Psoas muscle (tissue), 8 donors: Measurements from ENCODE around the gene SEC14L2. TPM values are rescaled to one million over a fixed set of nuclear protein-coding genes. Genes with fewer than 3 reads are reported as not detected.

ENCODE experiments used
- ATAC-seq, 4 donors: fragments of 200-7000 bp; cut with Tn5 transposase; one replicate each; pipeline ENCODE4 v1.9.1; 2020; ENCODE audit warnings: moderate library complexity in 3 of 4, mild to moderate bottlenecking in 2 of 4
- DNase-seq, 2 donors: peaks; one replicate each; pipeline ENCODE4 v3.0.0-alpha.2; 2020
- H3K27ac ChIP-seq: fragments of 200-600 bp; one replicate; pipeline ENCODE4 v1.8.0; 2022
- H3K27me3 ChIP-seq, 3 donors: fragments of 200-600 bp in 1 of 3; one replicate each; pipeline versions ENCODE4 v1.6.1 to v1.8.0; 2013 to 2022; ENCODE audit warnings: low read length in 2 of 3, mild to moderate bottlenecking in 2 of 3, moderate library complexity in 1 of 3; ENCODE audit not compliant: insufficient read depth in 3 of 3
- H3K36me3 ChIP-seq, 2 donors: fragments of 200-600 bp in 1 of 2; one replicate each; pipeline versions ENCODE4 v1.6.1 to v1.8.0; 2013 to 2022; ENCODE audit warnings: low read depth in 1 of 2, mild to moderate bottlenecking in 1 of 2, moderate library complexity in 1 of 2; ENCODE audit not compliant: insufficient read depth in 1 of 2
- H3K4me1 ChIP-seq: fragments of 200-600 bp; one replicate; pipeline ENCODE4 v1.8.0; 2022
- H3K4me3 ChIP-seq: fragments of 200-600 bp; one replicate; pipeline ENCODE4 v1.8.0; 2022; ENCODE audit warnings: mild to moderate bottlenecking
- H3K9me3 ChIP-seq: fragments of 200-600 bp; one replicate; pipeline ENCODE4 v1.8.0; 2022
- CTCF ChIP-seq: fragments of 200-600 bp; IDR thresholded peaks from one replicate; pipeline ENCODE4 v1.8.0; 2022; ENCODE audit warnings: antibody characterized with exemption
- WGBS, 3 donors: extraction: QIAGEN DNeasy Blood & Tissue Kit; methylation state at CpG; one replicate each; pipeline versions ENCODE4 v1.1.6 to v1.1.7; 2013; 5-methylcytosine and 5-hydroxymethylcytosine counted together
- intact Hi-C, 2 donors: fragments of 100-400 bp; cut with DNase I; formaldehyde crosslinking; loops; one replicate each; pipeline versions ENCODE4 v1.11.0 to v1.14.2; 2022
- polyA plus RNA-seq, 3 donors: library from polyadenylated mRNA; stranded (reverse); fragments of 200-250 nt; gene quantifications; one replicate each; pipeline ENCODE4 v1.2.3, GENCODE V29; 2013
- total RNA-seq, 4 donors: library from RNA; stranded (reverse); fragmentation: NEBNext Ultra II Directional in 2 of 4; extraction: Animal tissue kit (Norgen Biotek cat#: 25700) in 2 of 4; gene quantifications; one replicate each; pipeline versions ENCODE4 v1.2.1 to v1.2.4, GENCODE V29; 2021 to 2023
- donor health status: healthy with polysubstance abuse.
- donor health status: DM: no; HTN: no; CAD: no; lungs with moderate emphysema.
- donor health status: Bipolar disorder and iron deficiency.
- donor health status: healthy.
- donor health status: DM: yes; HTN: yes; CAD: no.
- donor health status: DM: no; HTN: no; CAD: no.
- donor health status: DM: no; HTN: no; CAD: no.
- donor health status: DM: yes; HTN: yes; CAD: no.

SEC14L2 gene
- total and polyA plus RNA-seq, 7 donors = 0.38 to 75.0 (median 1.9) TPM

GRCh38 chr22:30470655-30471054 is 73.8 kb downstream of the SEC14L2 start:
- TF ChIP-seq CTCF = no peak
- 88 to 92% (median 88%) methylated on average over 2 of the region's 2 CpGs for WGBS, 3 donors
- intact Hi-C loops = no loop called here

GRCh38 chr22:30471616-30472318 is 74.9 kb downstream of the SEC14L2 start, which contains the start of gene SEC14L3:
TSS of gene SEC14L3 (minus strand) at chr22:30472017. CDS start at chr22:30471958, 59 bp downstream.
- Histone ChIP-seq H3K36me3 (no peaks in the 10 kb centered on the region), H3K4me1 (no peaks in the 10 kb centered on the region), H3K27ac (no peak within 1 kb of the TSS), H3K9me3 (no peaks in the 10 kb centered on the region), H3K27me3 (peaks cover 0 to 22% (median 3%) of the 10 kb centered on the region in 3 donors), H3K4me3 (no peak within 1 kb of the TSS)
- intact Hi-C loops = no loop called here
- DNase-seq (no peak), ATAC-seq (no peak)
- WGBS, 3 donors = 24 to 38% (median 29%) methylated on average over 13 of the region's 13 CpGs
- no peak for TF ChIP-seq CTCF

More at GRCh38 chr22:30470655-30471054, 73.8 kb downstream of the SEC14L2 start:
- no peak for DNase-seq
- H3K4me1 ChIP-seq = no peaks in the 10 kb centered on the region
- ATAC-seq = no peak
- no peak overlapping the region for H3K27ac ChIP-seq
- H3K27me3 ChIP-seq = peaks cover 0 to 25% (median 3%) of the 10 kb centered on the region in 3 donors
- no peaks in the 10 kb centered on the region for H3K36me3 ChIP-seq
- H3K4me3 ChIP-seq = no peak overlapping the region
- H3K9me3 ChIP-seq = no peaks in the 10 kb centered on the region

GRCh38 chr22:30472994-30473720 is 76.3 kb downstream of the SEC14L2 start:
- Histone ChIP-seq H3K27me3 (peaks cover 0 to 27% (median 3%) of the 10 kb centered on the region in 3 donors), H3K9me3 (no peaks in the 10 kb centered on the region), H3K36me3 (no peaks in the 10 kb centered on the region), H3K4me3 (no peak overlapping the region), H3K27ac (no peak overlapping the region), H3K4me1 (no peaks in the 10 kb centered on the region)
- WGBS, 3 donors = 66 to 76% (median 71%) methylated on average over 4 of the region's 4 CpGs
- no peak for ATAC-seq
- no peak for DNase-seq
- intact Hi-C loops = no loop called here
- no peak for TF ChIP-seq CTCF

GRCh38 chr22:30474121-30474520 is 77.3 kb downstream of the SEC14L2 start:
- whole genome bisulfite sequencing, 3 donors = 91 to 94% (median 92%) methylated on average over 4 of the region's 4 CpGs
- intact Hi-C loops = no loop called here
- Histone ChIP-seq H3K27me3 (peaks cover 0 to 27% (median 3%) of the 10 kb centered on the region in 3 donors), H3K9me3 (no peaks in the 10 kb centered on the region), H3K36me3 (no peaks in the 10 kb centered on the region), H3K27ac (no peak overlapping the region), H3K4me3 (no peak overlapping the region), H3K4me1 (no peaks in the 10 kb centered on the region)
- ATAC-seq = no peak
- TF ChIP-seq CTCF = no peak
- no peak for DNase-seq

Other genes with a start within 250 kb of the SEC14L2 start
- gene LIF, start 150.3 kb upstream of the SEC14L2 start, total RNA-seq = under 1 TPM in 3 of 4 donors, not detected in 1; 0.27 to 0.54 (median 0.38) TPM
- 10 to 100 TPM in 1 of 3 donors, under 1 TPM in 2; 0.10 to 21.4 (median 0.14) TPM for gene LIF, start 150.3 kb upstream of the SEC14L2 start, polyA plus RNA-seq
- under 1 TPM in 2 of 4 donors, not detected in 2; 0.38 to 0.39 TPM for gene OSM, start 130.2 kb upstream of the SEC14L2 start, total RNA-seq
- under 1 TPM in 2 of 3 donors, not detected in 1; 0.08 TPM for gene OSM, start 130.2 kb upstream of the SEC14L2 start, polyA plus RNA-seq
- 1 to 10 TPM in 3 of 4 donors, under 1 TPM in 1; 0.44 to 4.8 (median 2.2) TPM for gene CASTOR1, start 107.5 kb upstream of the SEC14L2 start, total RNA-seq
- gene CASTOR1, start 107.5 kb upstream of the SEC14L2 start, polyA plus RNA-seq = 1 to 10 TPM; 1.9 to 5.1 (median 2.9) TPM
- 1 to 10 TPM; 2.9 to 4.8 (median 3.3) TPM for gene TBC1D10A, start 70.1 kb upstream of the SEC14L2 start, total RNA-seq
- 1 to 10 TPM; 2.2 to 4.2 (median 2.9) TPM for gene TBC1D10A, start 70.1 kb upstream of the SEC14L2 start, polyA plus RNA-seq
- 100 to 1,000 TPM; 107 to 146 (median 121) TPM for gene SF3A1, start 40.1 kb upstream of the SEC14L2 start, total RNA-seq
- 10 to 100 TPM; 21.6 to 35.5 (median 32.3) TPM for gene SF3A1, start 40.1 kb upstream of the SEC14L2 start, polyA plus RNA-seq
- gene CCDC157, start 40.0 kb upstream of the SEC14L2 start, total RNA-seq = under 1 TPM; 0.17 to 0.88 (median 0.54) TPM
- 1 to 10 TPM; 1.4 to 2.6 (median 1.5) TPM for gene CCDC157, start 40.0 kb upstream of the SEC14L2 start, polyA plus RNA-seq
- gene RNF215, start 9.6 kb upstream of the SEC14L2 start, total RNA-seq = 1 to 10 TPM; 5.7 to 9.8 (median 8.2) TPM
- 10 to 100 TPM in 1 of 3 donors, 1 to 10 TPM in 2; 6.1 to 13.8 (median 8.8) TPM for gene RNF215, start 9.6 kb upstream of the SEC14L2 start, polyA plus RNA-seq
- 10 to 100 TPM in 3 of 4 donors, 1 to 10 TPM in 1; 4.3 to 68.7 (median 17.7) TPM for gene MTFP1, start 28.8 kb downstream of the SEC14L2 start, total RNA-seq
- gene MTFP1, start 28.8 kb downstream of the SEC14L2 start, polyA plus RNA-seq = 100 to 1,000 TPM in 1 of 3 donors, 10 to 100 TPM in 2; 50.8 to 156 (median 71.3) TPM
- not detected for gene SEC14L3, start 75.0 kb downstream of the SEC14L2 start, total RNA-seq
- under 1 TPM in 1 of 3 donors, not detected in 2; 0.04 TPM for gene SEC14L3, start 75.0 kb downstream of the SEC14L2 start, polyA plus RNA-seq
- gene SEC14L4, start 108.7 kb downstream of the SEC14L2 start, total RNA-seq = not detected
- under 1 TPM in 2 of 3 donors, not detected in 1; 0.01 to 0.07 TPM for gene SEC14L4, start 108.7 kb downstream of the SEC14L2 start, polyA plus RNA-seq
- not detected for gene SEC14L6, start 149.7 kb downstream of the SEC14L2 start, total RNA-seq
- not detected for gene SEC14L6, start 149.7 kb downstream of the SEC14L2 start, polyA plus RNA-seq
- 1 to 10 TPM in 3 of 4 donors, under 1 TPM in 1; 0.80 to 2.7 (median 1.3) TPM for gene GAL3ST1, start 177.6 kb downstream of the SEC14L2 start, total RNA-seq
- under 1 TPM; 0.21 to 0.63 (median 0.39) TPM for gene GAL3ST1, start 177.6 kb downstream of the SEC14L2 start, polyA plus RNA-seq
- gene PES1, start 194.9 kb downstream of the SEC14L2 start, total RNA-seq = 10 to 100 TPM; 32.8 to 74.8 (median 63.7) TPM
- 100 to 1,000 TPM in 1 of 3 donors, 10 to 100 TPM in 2; 55.9 to 100 (median 69.4) TPM for gene PES1, start 194.9 kb downstream of the SEC14L2 start, polyA plus RNA-seq
- 10 to 100 TPM in 1 of 4 donors, 1 to 10 TPM in 3; 5.5 to 11.7 (median 9.0) TPM for gene TCN2, start 210.2 kb downstream of the SEC14L2 start, total RNA-seq
- 1 to 10 TPM; 5.9 to 9.9 (median 7.0) TPM for gene TCN2, start 210.2 kb downstream of the SEC14L2 start, polyA plus RNA-seq
- 10 to 100 TPM in 1 of 4 donors, 1 to 10 TPM in 3; 5.8 to 11.5 (median 7.2) TPM for gene SLC35E4, start 238.8 kb downstream of the SEC14L2 start, total RNA-seq
- 10 to 100 TPM in 1 of 3 donors, 1 to 10 TPM in 2; 2.6 to 11.0 (median 6.8) TPM for gene SLC35E4, start 238.8 kb downstream of the SEC14L2 start, polyA plus RNA-seq